Muscle layer of duodenum (tissue), 2 donors: ENCODE results near the gene WDR90.

Source experiments
- H3K27ac ChIP-seq: one replicate; pipeline ENCODE4 v1.7.0; 2013; ENCODE audit warnings: mild to moderate bottlenecking, low read length
- H3K27me3 ChIP-seq: one replicate; pipeline ENCODE4 v1.7.0; 2013; ENCODE audit warnings: low read depth, mild to moderate bottlenecking, control low read depth, low read length
- H3K36me3 ChIP-seq, 2 donors: one replicate each; pipeline ENCODE4 v1.7.0; 2013; ENCODE audit warnings: low read length in 2 of 2, control low read depth in 1 of 2, mild to moderate bottlenecking in 1 of 2; ENCODE audit not compliant: insufficient read depth in 2 of 2, control insufficient read depth in 1 of 2
- H3K4me1 ChIP-seq, 2 donors: one replicate each; pipeline ENCODE4 v1.7.0; 2013; ENCODE audit warnings: low read length in 2 of 2, mild to moderate bottlenecking in 2 of 2, control low read depth in 1 of 2, moderate library complexity in 1 of 2; ENCODE audit not compliant: insufficient read depth in 2 of 2, control insufficient read depth in 1 of 2
- H3K4me3 ChIP-seq, 2 donors: one replicate each; pipeline ENCODE4 v1.7.0; 2013; ENCODE audit warnings: low read length in 2 of 2, low read depth in 1 of 2, mild to moderate bottlenecking in 1 of 2
- H3K9me3 ChIP-seq, 2 donors: one replicate each; pipeline ENCODE4 v1.7.0; 2013; ENCODE audit warnings: low read length in 2 of 2, control low read depth in 1 of 2, mild to moderate bottlenecking in 1 of 2; ENCODE audit not compliant: control insufficient read depth in 1 of 2
- donor health status: healthy.

WDR90 gene

GRCh38 chr16:634051-634670, 15.0 kb upstream of the WDR90 start:
- Histone ChIP-seq H3K27ac (no peak overlapping the region), H3K4me1 (peaks cover 0 to 48% of the 10 kb centered on the region in 2 donors), H3K4me3 (no peak overlapping the region), H3K36me3 (peaks cover 0 to 16% of the 10 kb centered on the region in 2 donors), H3K9me3 (no peaks in the 10 kb centered on the region), H3K27me3 (no peaks in the 10 kb centered on the region)

GRCh38 chr16:634996-635395, 14.2 kb upstream of the WDR90 start:
- Histone ChIP-seq H3K27ac (no peak overlapping the region), H3K27me3 (no peaks in the 10 kb centered on the region), H3K4me1 (peaks cover 0 to 43% of the 10 kb centered on the region in 2 donors), H3K9me3 (no peaks in the 10 kb centered on the region), H3K36me3 (peaks cover 0 to 16% of the 10 kb centered on the region in 2 donors), H3K4me3 (peak overlapping the region in 1 of 2 donors; percentile 97)

- H3K4me1 ChIP-seq: peaks cover 0 to 36% of the 10 kb centered on the region in 2 donors
- no peaks in the 10 kb centered on the region for H3K27me3 ChIP-seq
- H3K4me3 ChIP-seq: peak overlapping the region; percentile 74 to 97
- no peak overlapping the region for H3K27ac ChIP-seq
- no peaks in the 10 kb centered on the region for H3K9me3 ChIP-seq
- H3K36me3 ChIP-seq: peaks cover 0 to 16% of the 10 kb centered on the region in 2 donors
Measured at GRCh38 chr16:635573-636205, 13.5 kb upstream of the WDR90 start.

DNA sequence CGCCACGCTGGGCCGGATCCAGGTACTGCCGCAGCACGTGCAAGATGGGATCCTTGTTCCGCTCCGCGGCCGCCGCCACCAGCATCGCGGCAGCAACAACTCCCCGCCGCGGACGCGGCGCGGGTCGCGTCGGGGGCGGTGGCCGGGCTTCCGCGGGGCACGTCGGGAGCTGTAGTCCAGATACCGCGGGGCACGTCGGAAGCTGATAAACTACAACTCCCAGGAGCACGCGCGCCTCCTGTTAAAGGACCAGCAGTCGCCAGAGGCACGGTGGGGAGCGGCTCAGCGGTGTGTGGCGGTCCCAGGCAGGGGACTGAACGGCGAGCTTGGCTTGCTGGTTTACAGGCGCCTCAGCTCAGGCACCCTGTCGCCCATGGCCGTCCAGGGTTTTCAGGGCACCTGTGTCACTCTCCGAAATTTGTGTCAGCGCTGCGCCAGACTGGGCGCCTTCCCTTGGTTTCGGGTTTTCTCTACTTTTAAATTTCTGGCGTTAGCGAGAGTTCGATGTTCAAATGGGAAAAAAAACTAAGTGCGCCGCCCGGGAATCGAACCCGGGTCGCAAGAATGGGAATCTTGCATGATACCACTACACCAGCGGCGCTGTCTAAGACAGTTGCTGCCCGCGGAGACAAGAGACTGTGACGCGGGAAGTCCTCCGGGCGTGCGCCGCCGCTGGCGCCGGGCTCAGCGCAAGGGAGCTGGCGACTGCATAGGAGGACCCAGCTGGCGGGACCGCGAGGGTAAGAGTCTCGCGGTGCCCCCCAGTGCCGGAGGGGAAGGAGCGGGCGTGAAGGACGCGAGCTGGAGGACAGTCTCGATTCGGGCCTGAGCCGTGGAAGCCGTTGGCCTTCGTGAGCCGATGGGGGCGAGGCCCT, 12.7 kb upstream of the WDR90 start, which contains the start of gene METTL26:
Gene METTL26 (minus strand): TSS at position 100 of the 875 bp plus-strand sequence. CDS start 15 bp downstream, at position 85.
- Histone ChIP-seq H3K9me3 (no peaks in the 10 kb centered on the region), H3K4me3 (peak within 1 kb of the TSS; percentile 74 to 97), H3K27me3 (no peaks in the 10 kb centered on the region), H3K27ac (peak within 1 kb of the TSS; percentile 92), H3K36me3 (peaks cover 0 to 16% of the 10 kb centered on the region in 2 donors), H3K4me1 (peaks cover 0 to 36% of the 10 kb centered on the region in 2 donors)

GRCh38 chr16:637081-638018, 11.8 kb upstream of the WDR90 start:
- H3K4me3 ChIP-seq: peak overlapping the region; percentile 74 to 97
- no peaks in the 10 kb centered on the region for H3K9me3 ChIP-seq
- H3K4me1 ChIP-seq: peaks cover 0 to 36% of the 10 kb centered on the region in 2 donors
- peak overlapping the region; percentile 92 for H3K27ac ChIP-seq
- no peaks in the 10 kb centered on the region for H3K27me3 ChIP-seq
- H3K36me3 ChIP-seq: peaks cover 0 to 16% of the 10 kb centered on the region in 2 donors

- no peaks in the 10 kb centered on the region for H3K27me3 ChIP-seq
- H3K36me3 ChIP-seq: peaks cover 0 to 12% of the 10 kb centered on the region in 2 donors
- no peak overlapping the region for H3K27ac ChIP-seq
- H3K9me3 ChIP-seq: no peaks in the 10 kb centered on the region
- H3K4me1 ChIP-seq: peaks cover 0 to 43% of the 10 kb centered on the region in 2 donors
- H3K4me3 ChIP-seq: peak overlapping the region in 1 of 2 donors; percentile 97
Measured at GRCh38 chr16:638034-638543, 11.1 kb upstream of the WDR90 start.

GRCh38 chr16:638836-639235, 10.3 kb upstream of the WDR90 start:
- H3K27me3 ChIP-seq: no peaks in the 10 kb centered on the region
- no peaks in the 10 kb centered on the region for H3K9me3 ChIP-seq
- no peak overlapping the region for H3K4me3 ChIP-seq
- H3K4me1 ChIP-seq: peaks cover 0 to 48% of the 10 kb centered on the region in 2 donors
- H3K36me3 ChIP-seq: peaks cover 0 to 4% of the 10 kb centered on the region in 2 donors
- H3K27ac ChIP-seq: no peak overlapping the region

DNA sequence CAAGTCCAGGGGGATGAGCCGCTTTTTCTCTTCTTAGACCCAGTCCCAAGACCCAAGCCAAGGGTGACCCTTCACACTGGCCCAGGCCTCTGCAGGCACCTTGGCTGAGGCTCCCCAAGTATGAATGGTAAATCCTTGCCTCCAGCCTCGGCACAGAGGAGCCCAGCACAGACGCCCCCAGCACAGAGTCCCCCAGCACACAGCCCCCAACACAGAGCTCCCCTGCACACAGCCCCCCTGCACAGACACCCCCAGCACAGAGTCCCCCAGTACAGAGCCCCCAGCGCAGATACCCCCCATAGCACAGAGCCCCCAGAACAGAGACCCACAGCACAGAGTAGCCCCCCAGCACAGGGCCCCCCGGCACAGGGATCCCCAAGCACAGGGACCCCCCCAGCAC, 8.6 kb upstream of the WDR90 start:
- Histone ChIP-seq H3K9me3 (no peaks in the 10 kb centered on the region), H3K4me1 (peaks cover 0 to 33% of the 10 kb centered on the region in 2 donors), H3K4me3 (no peak overlapping the region), H3K36me3 (no peaks in the 10 kb centered on the region), H3K27ac (no peak overlapping the region), H3K27me3 (no peaks in the 10 kb centered on the region)

- no peaks in the 10 kb centered on the region for H3K36me3 ChIP-seq
- peak within 1 kb of the TSS; percentile 72 for H3K27ac ChIP-seq
- H3K27me3 ChIP-seq: no peaks in the 10 kb centered on the region
- peaks cover 0 to 29% of the 10 kb centered on the region in 2 donors for H3K4me1 ChIP-seq
- no peaks in the 10 kb centered on the region for H3K9me3 ChIP-seq
- peak within 1 kb of the TSS; percentile 63 to 82 for H3K4me3 ChIP-seq
Measured at GRCh38 chr16:641326-642188, 7.6 kb upstream of the WDR90 start, which contains the start of gene MCRIP2. Gene MCRIP2, plus strand, starts transcription at chr16:641828. Its CDS starts 164 bp downstream, at chr16:641992.
